Activated effector memory CD4-positive, alpha-beta T cell treated with Interleukin-2 at 50 U/mL for 16 hours (primary cell): ENCODE results near the gene DHRS12.

Experiments
- DNase-seq: peaks from one replicate; pipeline ENCODE4 v3.0.0-alpha.2; 2020

Gene DHRS12

GRCh38 chr13:51747438-51748434, 56.2 kb downstream of the DHRS12 start:
- no peak for DNase-seq

- no peak for DNase-seq
These were observed 57.2 kb downstream of the DHRS12 start for GRCh38 chr13:51746802-51747201.

GRCh38 chr13:51745243-51745642, 58.7 kb downstream of the DHRS12 start:
- no peak for DNase-seq

GRCh38 chr13:51742611-51743010, 61.4 kb downstream of the DHRS12 start:
- DNase-seq: no peak

GRCh38 chr13:51742031-51742430, 61.9 kb downstream of the DHRS12 start:
- no peak for DNase-seq

- no peak for DNase-seq
These were observed 63.3 kb downstream of the DHRS12 start for GRCh38 chr13:51740698-51741097.

- no peak for DNase-seq
These were observed 64.8 kb downstream of the DHRS12 start for GRCh38 chr13:51739027-51739764.

GRCh38 chr13:51738226-51738905, 65.6 kb downstream of the DHRS12 start:
- no peak for DNase-seq

- DNase-seq: no peak
These were observed 66.4 kb downstream of the DHRS12 start for GRCh38 chr13:51737609-51738008.

- no peak for DNase-seq
These were observed 69.2 kb downstream of the DHRS12 start for GRCh38 chr13:51734786-51735185.

GRCh38 chr13:51733374-51734298, 70.3 kb downstream of the DHRS12 start:
- DNase-seq: no peak

- no peak for DNase-seq
These were observed 72.2 kb downstream of the DHRS12 start for GRCh38 chr13:51731759-51732158.

- DNase-seq: no peak
These were observed 73.0 kb downstream of the DHRS12 start for GRCh38 chr13:51730927-51731326.

- no peak for DNase-seq
These were observed 74.0 kb downstream of the DHRS12 start for GRCh38 chr13:51729866-51730553.

GRCh38 chr13:51728972-51729371, 75.0 kb downstream of the DHRS12 start:
- DNase-seq: no peak

- no peak for DNase-seq
These were observed 75.7 kb downstream of the DHRS12 start for GRCh38 chr13:51728275-51728673.

- no peak for DNase-seq
These were observed 76.2 kb downstream of the DHRS12 start for GRCh38 chr13:51727634-51728274.

- DNase-seq: no peak
These were observed 77.3 kb downstream of the DHRS12 start for GRCh38 chr13:51726446-51727193.

- no peak for DNase-seq
These were observed 79.2 kb downstream of the DHRS12 start for GRCh38 chr13:51724721-51725120.

GRCh38 chr13:51723529-51723928, 80.4 kb downstream of the DHRS12 start:
- no peak for DNase-seq
